Upper lobe of right lung (tissue), 1 donor: ENCODE results near the gene LAMA3. TPM values are rescaled to one million over a fixed set of nuclear protein-coding genes. Genes with fewer than 3 reads are reported as not detected.

Source experiments
- ATAC-seq: fragments of 200-7000 bp; cut with Tn5 transposase; one replicate; pipeline ENCODE4 v1.9.1; 2020; ENCODE audit warnings: mild to moderate bottlenecking, moderate library complexity
- DNase-seq: peaks from one replicate; pipeline ENCODE4 v3.0.0-alpha.2; 2020
- H3K27ac ChIP-seq: fragments of 200-600 bp; one replicate; pipeline ENCODE4 v1.8.0; 2022
- H3K27me3 ChIP-seq: fragments of 200-600 bp; one replicate; pipeline ENCODE4 v1.8.0; 2022; ENCODE audit warnings: mild to moderate bottlenecking
- H3K36me3 ChIP-seq: fragments of 200-600 bp; one replicate; pipeline ENCODE4 v1.8.0; 2022
- H3K4me1 ChIP-seq: fragments of 200-600 bp; one replicate; pipeline ENCODE4 v1.8.0; 2022
- H3K4me3 ChIP-seq: fragments of 200-600 bp; one replicate; pipeline ENCODE4 v1.8.0; 2022; ENCODE audit warnings: mild to moderate bottlenecking
- H3K9me3 ChIP-seq: fragments of 200-600 bp; one replicate; pipeline ENCODE4 v1.8.0; 2022
- CTCF ChIP-seq: fragments of 200-600 bp; IDR thresholded peaks from one replicate; pipeline ENCODE4 v1.8.0; 2022; ENCODE audit warnings: antibody characterized with exemption
- intact Hi-C: fragments of 100-400 bp; cut with DNase I; formaldehyde crosslinking; loops from one replicate; pipeline ENCODE4 v1.11.0; 2022
- total RNA-seq: library from RNA; stranded (reverse); fragmentation: NEBNext Ultra II Directional; extraction: Animal tissue kit (Norgen Biotek cat#: 25700); gene quantifications from one replicate; pipeline ENCODE4 v1.2.1, GENCODE V29; 2021
- donor health status: DM: no; HTN: yes; CAD: no; lungs with severe emphysema.

The LAMA3 gene
- total RNA-seq, 1 donor from 2014 or later: 139 TPM

GRCh38 chr18:23920054-23920453 lies 230.8 kb downstream of the LAMA3 start:
- ATAC-seq (peak; percentile 19), DNase-seq (no peak)
- Histone ChIP-seq H3K36me3 (peaks cover 3% of the 10 kb centered on the region), H3K9me3 (no peaks in the 10 kb centered on the region), H3K4me1 (no peaks in the 10 kb centered on the region), H3K27me3 (no peaks in the 10 kb centered on the region), H3K4me3 (no peak overlapping the region), H3K27ac (no peak overlapping the region)
- no peak for TF ChIP-seq CTCF
- intact Hi-C loops: no loop called here

- H3K4me1 ChIP-seq: no peaks in the 10 kb centered on the region
- intact Hi-C loops: no loop called here
- no peaks in the 10 kb centered on the region for H3K36me3 ChIP-seq
- no peak for ATAC-seq
- H3K27ac ChIP-seq: no peak overlapping the region
- no peak overlapping the region for H3K4me3 ChIP-seq
- no peak for DNase-seq
- no peak for TF ChIP-seq CTCF
- no peaks in the 10 kb centered on the region for H3K27me3 ChIP-seq
- H3K9me3 ChIP-seq: no peaks in the 10 kb centered on the region
Observed at GRCh38 chr18:23921716-23922285, 232.5 kb downstream of the LAMA3 start.

GRCh38 chr18:23922939-23923338 lies 233.7 kb downstream of the LAMA3 start:
- Histone ChIP-seq H3K27ac (no peak overlapping the region), H3K9me3 (no peaks in the 10 kb centered on the region), H3K36me3 (no peaks in the 10 kb centered on the region), H3K4me1 (no peaks in the 10 kb centered on the region), H3K4me3 (no peak overlapping the region), H3K27me3 (no peaks in the 10 kb centered on the region)
- TF ChIP-seq CTCF: no peak
- no peak for DNase-seq
- ATAC-seq: no peak
- intact Hi-C loops: no loop called here

- Histone ChIP-seq H3K4me1 (no peaks in the 10 kb centered on the region), H3K9me3 (no peaks in the 10 kb centered on the region), H3K27me3 (no peaks in the 10 kb centered on the region), H3K4me3 (no peak overlapping the region), H3K36me3 (no peaks in the 10 kb centered on the region), H3K27ac (no peak overlapping the region)
- TF ChIP-seq CTCF: no peak
- no peak for ATAC-seq
- no peak for DNase-seq
- intact Hi-C loops: no loop called here
Observed at GRCh38 chr18:23924813-23925212, 235.6 kb downstream of the LAMA3 start.

GRCh38 chr18:23926571-23926970 lies 237.3 kb downstream of the LAMA3 start:
- Histone ChIP-seq H3K4me1 (no peaks in the 10 kb centered on the region), H3K9me3 (no peaks in the 10 kb centered on the region), H3K27ac (no peak overlapping the region), H3K4me3 (no peak overlapping the region), H3K27me3 (no peaks in the 10 kb centered on the region), H3K36me3 (peaks cover 2% of the 10 kb centered on the region)
- ATAC-seq (no peak), DNase-seq (no peak)
- intact Hi-C loops: no loop called here
- no peak for TF ChIP-seq CTCF
